Superior temporal gyrus (tissue), 1 donor: ENCODE measurements around the gene LIMCH1.
A peak's percentile ranks its signal among the peaks of the same experiment; 100 is the strongest.
"Not testable (repeated sequence)": the region's sequence is repeated elsewhere in the genome, so short reads cannot be mapped to it uniquely, and the experiment has no call there.

Source experiments
- DNase-seq: peaks from one replicate; pipeline ENCODE4 v3.0.0-alpha.2; 2016; ENCODE audit errors: extremely low spot score

The LIMCH1 gene, protein sequence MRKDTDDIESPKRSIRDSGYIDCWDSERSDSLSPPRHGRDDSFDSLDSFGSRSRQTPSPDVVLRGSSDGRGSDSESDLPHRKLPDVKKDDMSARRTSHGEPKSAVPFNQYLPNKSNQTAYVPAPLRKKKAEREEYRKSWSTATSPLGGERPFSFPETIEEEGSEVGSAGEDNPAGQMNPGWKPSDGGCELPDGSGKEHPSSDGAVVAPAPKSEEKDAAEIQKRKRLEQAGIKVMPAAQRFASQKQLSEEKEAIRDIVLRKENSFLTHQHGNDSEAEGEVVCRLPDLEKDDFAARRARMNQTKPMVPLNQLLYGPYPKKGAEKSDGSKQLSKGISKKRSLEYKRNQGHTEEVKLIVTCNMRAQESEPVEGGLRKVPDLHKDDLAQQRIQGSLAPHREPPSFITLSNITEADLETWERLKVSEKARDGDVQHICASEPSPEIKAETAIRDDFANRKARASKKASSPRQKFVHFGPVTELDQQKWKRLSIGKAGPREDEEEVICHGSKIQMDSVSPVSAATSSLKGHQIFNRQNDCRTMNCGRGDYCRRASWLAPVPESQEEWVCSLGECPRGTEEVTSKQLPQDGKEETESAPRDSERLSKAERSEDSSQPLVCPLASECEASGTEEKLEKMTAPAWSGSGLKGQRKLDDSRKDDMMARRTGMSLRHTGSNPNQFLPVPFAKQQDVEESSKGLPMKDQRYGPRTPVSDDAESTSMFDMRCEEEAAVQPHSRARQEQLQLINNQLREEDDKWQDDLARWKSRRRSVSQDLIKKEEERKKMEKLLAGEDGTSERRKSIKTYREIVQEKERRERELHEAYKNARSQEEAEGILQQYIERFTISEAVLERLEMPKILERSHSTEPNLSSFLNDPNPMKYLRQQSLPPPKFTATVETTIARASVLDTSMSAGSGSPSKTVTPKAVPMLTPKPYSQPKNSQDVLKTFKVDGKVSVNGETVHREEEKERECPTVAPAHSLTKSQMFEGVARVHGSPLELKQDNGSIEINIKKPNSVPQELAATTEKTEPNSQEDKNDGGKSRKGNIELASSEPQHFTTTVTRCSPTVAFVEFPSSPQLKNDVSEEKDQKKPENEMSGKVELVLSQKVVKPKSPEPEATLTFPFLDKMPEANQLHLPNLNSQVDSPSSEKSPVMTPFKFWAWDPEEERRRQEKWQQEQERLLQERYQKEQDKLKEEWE (N-terminal part only)

DNA sequence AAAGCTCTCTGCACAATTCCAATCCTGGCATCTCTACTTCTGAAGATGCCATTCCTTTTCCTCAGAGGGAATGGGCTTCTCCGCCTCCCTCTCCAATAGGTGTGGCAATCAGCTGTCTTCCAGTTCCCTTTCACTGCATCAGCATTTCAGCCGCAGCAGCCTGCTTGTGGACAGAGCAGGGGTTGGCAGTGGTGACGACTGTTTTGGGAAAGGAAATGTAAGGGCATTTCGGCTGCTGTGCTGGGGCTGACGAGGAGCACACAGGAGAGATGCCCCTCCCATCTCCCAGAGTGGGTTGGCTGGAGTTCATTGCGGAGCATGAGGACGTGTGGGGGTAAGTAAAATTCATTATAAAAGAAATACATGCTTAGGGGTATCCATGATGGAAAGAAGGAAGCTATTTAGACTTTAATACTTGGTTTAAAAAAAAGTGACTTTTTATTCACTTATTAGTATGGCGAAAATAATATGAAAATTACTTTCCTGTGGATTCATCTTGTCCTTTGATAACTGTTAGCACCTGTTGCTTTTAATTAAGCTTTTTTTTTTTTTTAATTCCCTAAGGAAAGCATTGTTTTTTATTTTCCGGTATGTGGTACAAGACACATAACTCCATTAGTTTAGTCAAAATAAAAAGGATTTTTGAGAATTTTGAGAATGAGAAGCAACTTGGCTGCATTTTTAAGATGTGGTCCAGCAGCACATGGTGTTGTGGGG is at the start of gene LIMCH1:
Gene LIMCH1 (plus strand): TSS at position 141 of the 717 bp plus-strand sequence. CDS start 67,839 bp downstream, outside the sequence.
- DNase-seq: no peak

DNA sequence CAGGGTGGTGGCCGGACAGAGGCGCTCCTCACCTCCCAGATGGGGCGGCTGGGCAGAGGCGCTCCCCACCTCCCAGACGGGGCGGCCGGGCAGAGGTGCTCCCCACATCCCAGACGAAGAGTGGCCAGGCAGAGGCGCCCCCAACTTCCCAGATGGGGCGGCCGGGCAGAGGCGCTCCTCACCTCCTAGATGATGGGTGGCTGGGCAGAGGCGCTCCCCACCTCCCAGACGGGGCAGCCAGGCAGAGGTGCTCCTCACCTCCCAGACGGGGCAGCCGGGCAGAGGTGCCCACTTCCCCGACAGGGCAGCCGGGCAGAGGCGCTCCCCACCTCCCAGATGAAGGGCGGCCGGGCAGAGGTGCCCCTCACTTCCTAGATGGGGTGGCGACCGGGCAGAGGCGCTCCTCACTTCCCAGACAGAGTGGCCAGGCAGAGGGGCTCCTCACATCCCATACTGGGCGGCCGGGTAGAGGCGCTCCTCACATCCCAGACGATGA is 46.8 kb upstream of the LIMCH1 start:
- DNase-seq: not testable (repeated sequence)

DNA sequence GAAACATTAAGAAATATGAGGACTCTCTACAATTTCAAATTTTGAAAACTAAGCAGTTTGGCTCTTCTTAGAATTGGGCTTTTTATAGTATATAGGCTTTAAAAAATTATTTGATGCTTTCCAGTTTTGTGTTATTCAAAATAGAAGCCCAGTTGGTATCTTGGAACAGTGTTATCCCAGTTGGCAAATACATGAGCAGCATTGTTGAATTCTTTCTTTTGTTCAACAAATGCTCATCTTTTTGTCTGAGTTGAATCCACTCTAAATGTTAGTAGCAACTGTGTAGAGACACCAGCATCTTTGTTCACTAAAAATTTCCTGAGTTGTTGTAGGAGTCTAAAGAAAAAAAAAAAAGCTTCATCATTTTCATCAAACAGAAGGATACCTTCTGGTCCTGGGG is 41.0 kb upstream of the LIMCH1 start:
- DNase-seq: peak; percentile 61

DNA sequence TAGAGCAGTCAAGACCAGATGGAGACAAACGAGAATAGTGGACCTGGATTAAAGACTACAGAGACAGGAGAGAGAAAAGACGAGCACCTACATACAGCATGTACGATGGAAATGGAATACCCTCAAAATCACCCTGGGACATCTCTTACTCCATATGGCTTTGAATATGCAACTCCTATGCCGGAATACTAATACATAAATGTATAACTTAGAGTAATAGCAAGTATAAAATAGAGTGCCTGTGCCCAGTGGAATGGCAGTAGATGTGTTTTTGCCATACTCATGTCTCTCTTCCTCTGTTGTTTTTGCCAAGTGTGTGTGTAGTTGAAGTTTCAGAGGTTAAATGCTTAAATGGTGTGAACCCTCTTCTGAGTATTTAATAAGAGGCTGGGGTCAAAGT is 39.8 kb upstream of the LIMCH1 start:
- no peak for DNase-seq

DNA sequence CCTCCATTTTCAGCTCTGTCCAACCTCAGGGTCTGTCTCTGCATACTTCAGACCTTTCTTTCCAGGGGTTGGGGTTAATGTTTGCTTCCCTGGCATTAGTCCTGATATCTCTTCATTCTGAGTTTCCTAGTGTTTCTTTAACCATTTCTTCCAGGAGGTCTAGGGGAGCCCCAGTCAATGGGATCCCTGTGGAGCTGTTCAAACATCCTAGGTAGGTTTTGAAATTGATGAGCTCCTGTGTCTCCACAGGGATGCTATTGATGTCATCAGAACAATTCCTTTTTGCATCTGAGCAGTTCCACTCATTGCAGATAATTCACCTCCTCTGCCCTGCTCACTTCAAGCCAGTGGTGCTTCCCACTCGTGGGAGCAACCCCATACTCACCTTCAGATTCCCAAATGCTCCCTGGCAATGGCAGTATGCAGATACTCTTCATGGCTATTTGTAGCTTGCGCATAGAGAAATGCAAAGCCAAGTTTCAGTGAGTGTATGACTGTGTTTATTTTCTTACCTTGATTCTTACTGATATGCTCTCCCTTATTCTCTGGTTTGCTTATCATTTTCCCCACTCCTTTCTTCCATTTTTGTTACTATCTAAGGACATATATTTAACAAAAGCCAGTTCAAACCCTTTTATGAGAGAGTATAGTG is 33.7 kb upstream of the LIMCH1 start:
- DNase-seq: no peak

DNA sequence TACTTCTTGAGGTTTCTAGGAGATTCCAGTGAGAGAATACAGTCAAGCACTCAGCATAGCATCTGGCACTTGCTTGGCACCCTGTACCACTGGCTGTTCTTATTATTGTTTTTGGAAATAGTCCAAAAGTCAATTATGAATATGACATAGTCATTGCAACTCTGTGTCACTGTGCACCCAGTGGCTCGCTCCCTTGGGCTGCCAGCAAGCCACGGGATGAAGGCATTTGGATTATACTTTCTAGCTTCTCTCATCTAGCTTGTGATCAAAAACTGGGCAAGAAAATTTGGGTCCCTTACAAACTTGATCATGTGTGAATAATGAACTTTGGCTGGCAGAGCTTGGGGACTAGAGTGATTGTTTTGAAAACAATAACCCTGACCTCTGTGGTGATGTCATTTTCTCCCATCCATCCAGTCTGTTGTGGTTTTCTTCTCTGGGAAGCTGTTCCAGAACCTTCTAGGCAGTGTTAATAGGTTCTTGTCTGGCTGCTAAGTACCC is 32.7 kb upstream of the LIMCH1 start:
- peak; percentile 85 for DNase-seq

DNA sequence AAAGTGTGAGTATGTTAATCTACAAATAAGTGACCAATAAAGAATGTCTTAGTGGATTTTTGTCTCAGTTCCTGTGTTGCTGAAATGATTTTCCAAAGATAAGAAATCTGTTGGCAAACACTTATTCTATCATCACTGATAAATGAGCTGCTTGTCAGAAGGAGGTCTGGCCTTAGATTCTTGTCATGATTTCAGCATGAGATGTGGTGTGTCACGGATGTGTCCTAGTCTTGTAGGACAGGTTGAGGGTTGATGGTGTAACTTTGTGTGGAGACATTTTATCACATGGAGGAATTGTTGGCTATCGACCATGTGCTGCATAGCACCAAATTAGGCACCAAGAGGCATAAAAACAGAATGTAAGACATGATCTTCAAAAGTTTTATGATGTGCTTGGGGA is 31.8 kb upstream of the LIMCH1 start:
- no peak for DNase-seq

DNA sequence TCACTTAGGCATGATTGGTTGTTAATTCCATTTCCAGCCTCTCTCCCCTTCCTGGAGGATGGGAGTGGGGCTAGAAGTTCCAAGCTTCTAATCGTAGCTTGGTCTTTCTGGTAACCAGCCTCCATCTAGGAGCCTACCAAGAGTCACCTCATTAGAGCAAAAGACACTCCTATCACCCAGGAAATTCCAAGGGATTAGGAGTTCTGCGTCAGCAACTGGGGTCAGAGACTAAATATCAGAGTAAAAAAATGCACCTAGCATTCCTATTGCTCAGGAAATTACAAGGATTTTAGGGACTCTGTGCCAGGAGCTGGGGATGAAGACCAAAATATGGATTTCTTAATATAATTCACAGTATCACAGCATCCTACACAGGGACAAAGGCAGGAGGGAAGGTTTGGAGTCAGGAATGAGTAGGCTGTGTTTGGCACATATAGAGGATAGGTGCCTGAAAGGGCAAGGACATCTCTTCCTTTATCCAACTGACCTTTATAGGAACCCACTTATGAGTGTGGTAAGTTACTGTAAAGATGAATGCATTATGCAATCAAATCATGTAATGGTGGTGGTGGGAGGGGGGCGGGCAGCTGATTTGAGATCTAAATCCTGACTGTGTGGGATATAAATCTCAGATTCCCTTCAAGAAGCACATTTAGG is 30.5 kb upstream of the LIMCH1 start:
- no peak for DNase-seq

DNA sequence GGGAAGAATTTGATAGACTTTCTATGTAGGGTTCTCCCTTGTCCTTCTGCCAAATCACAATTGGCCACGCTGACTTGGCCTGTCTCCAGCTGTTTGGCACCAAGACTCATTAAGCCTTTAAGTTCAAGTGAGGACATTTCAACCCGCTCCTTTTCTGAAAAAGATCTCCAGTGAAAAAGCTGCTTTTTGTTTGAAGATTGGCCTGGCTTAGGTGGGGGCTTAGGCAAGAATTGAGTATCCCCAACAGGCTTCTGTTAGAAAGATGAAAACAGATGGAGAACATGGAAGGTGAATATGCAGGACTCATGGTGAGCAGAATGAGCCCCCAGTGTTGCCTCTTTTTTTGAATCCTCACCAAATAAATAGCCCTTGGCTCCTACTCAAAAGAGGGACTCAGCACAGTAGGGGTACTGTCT is 28.5 kb upstream of the LIMCH1 start:
- peak; percentile 60 for DNase-seq

DNA sequence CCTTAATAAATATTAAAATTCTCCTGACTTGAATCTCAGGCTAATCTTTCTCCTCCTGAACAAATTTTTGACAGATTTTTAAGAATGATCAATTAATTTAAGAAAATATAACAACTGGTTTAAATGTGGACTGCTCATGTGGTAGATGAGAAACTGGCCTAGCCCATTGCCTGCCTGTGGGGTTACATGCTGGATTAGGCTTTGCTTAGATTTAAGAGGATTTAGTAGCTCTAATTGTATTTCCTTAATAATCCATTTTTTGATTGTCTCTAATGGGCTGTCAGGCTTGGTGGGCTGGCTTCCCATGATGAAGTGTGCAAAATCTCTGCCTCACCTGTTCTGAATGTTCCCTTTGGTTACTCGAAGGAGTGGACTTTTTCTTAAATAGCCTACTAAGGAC is 27.8 kb upstream of the LIMCH1 start:
- DNase-seq: no peak

DNA sequence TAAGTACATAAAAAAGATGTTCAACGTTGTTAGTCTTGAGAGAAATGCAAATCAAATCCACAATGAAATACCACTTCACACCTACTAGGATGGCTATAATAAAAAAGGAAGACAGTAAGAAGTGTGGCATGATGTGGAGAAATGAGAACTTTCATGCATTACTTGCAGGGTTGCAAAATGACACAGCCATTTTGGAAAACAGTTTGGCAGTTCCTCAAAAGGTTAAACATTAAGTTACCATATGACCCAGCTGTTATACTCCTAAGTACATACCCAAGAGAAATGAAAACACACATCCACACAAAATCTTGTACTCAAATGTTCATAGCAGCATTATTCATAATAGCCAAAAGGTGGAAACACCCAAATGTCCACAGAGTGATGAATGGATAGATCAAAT is 25.8 kb upstream of the LIMCH1 start:
- no peak for DNase-seq

DNA sequence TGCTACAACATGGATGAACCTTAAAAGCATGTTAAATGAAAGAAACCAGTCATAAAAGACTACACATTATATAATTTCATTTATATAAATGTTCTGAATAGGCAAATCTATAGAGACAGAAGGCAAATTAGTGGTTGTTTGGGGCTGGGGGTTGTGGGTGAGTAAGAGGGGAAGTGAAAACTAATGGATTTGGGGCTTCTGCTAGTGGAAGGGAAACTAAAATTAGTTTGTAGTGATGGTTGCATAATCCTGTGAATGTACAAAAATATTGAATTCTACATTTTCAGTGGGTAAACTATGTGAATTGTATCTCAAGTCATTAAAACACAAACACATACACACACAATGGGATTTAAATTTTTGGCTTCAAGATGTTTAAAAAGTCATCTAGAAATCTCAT is 25.4 kb upstream of the LIMCH1 start:
- DNase-seq: no peak

DNA sequence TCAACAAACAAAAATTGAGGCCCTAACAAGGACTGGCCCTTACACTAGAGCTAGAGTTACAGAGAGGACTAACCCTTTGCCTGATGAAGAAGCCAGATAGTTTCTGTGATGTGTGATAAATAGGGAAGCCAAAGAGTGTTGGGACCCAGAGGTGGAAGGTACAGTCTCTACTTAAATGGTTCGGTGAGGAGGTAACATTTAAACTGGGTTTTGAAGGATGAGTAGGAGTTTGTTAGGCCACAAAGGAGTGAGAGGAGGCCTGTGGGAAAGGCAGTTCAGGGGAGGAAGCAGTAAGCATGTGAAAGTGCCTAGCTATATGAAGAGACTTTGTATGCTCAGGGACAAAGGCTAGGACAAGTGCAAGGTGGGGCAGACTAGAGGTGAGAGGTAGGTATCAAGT is 23.8 kb upstream of the LIMCH1 start:
- DNase-seq: no peak

DNA sequence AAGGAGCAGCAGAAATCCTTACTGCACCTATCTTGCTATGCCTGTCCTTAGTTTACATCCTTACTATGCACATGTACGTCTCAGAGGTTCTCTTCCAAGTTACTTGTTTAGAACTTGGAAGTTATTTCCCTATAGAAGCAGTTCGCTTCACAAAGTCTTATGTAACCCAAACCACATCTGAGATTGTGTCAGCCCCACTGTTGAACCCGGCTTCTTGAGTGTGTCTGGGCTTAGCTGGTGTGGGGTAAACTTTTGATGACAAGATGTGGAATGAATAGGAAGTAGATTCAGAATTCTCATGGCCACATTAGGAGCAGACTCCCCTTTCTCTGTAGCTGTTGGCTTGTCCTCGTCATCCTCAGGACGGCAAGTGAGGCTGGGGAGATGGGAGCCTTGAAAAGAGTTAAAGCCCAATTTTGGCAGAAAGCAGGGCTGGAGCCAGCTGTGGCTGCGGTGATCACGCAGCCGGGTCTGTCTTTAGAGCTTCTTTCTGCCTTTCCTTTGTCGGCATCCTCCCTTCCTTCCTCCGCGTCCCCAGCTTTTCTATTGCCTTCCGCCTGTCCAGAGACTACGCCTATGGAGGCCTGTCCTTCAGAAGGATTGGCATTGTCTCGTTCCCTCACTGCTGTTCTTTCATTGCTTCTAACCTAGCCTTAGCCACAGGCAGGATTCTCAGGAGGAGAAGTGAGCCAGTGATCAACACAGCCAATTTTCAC is 23.0 kb upstream of the LIMCH1 start:
- DNase-seq: no peak

DNA sequence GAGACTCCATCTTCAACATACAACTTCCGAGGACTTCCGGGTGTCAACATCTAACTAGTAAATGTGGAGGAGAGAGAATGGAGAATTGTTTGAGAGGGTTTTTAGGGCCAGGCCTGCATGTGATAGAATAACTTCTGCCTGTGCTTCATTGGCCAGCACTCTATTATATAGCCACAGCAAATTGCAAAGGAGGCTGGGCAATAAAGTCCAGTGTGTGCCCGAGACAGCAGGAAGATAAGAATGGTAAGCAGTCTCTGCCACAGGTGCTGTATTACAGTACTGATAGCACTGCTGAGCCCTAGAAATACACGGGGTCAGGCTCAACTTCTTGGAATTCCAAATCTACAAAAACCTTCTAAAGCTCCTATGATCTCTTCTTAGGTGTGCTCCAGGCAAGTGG is 20.8 kb upstream of the LIMCH1 start:
- DNase-seq: no peak

DNA sequence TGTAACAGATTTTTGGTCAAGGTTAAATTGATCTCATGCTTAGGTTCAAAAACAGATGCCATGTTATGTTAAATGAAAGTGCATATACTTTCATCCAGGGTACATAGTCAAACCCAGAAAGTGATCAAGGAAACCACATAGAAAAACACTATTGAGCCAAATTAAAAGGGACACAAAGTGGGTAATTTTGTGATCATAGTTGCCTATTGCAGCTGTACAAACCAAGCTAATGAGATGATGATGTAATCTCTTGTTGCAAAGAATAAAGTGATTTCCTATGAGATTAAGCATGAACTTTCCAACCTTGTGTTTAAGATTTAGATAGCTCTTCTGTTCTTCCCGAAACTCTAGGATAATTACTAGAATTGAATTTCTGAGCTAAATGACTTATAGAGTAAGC is 20.2 kb upstream of the LIMCH1 start:
- DNase-seq: no peak

DNA sequence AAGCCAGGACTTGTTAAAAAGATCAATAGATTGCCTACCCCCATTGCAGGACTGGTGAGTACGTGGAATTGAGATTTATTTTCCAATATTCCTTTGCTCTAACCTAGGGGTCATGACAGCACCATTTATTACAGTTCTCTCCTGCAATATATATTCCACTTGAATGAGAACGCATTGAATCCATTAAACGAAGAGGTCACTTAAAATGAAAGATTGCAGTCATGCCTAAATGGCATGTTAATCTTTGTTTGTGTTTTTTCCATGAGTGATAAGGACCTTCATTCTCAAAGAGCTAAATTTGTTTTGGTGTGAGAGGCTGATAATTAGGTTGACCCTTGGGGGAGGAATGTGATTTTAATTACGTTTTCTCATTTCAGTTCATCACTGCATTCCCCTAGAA is 13.5 kb upstream of the LIMCH1 start:
- no peak for DNase-seq

DNA sequence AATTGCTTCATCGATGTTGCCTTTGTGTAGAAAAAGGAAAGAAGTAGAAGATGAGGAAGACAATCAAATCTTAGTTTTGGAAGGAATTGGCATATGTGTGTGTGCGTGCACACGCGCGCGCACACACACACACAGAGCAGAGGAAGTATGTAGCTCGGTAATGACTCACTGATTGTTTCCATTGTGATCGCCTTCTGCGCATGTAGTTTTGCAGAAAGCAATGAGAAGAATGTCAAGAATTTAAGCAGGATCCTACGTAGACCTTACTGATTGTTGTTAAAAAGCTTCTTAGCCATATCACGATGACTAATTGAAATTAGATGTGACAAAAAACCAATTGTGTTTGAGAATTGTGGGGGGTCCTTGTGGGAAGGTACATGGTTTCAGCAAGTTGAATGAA is 12.8 kb upstream of the LIMCH1 start:
- DNase-seq: no peak

DNA sequence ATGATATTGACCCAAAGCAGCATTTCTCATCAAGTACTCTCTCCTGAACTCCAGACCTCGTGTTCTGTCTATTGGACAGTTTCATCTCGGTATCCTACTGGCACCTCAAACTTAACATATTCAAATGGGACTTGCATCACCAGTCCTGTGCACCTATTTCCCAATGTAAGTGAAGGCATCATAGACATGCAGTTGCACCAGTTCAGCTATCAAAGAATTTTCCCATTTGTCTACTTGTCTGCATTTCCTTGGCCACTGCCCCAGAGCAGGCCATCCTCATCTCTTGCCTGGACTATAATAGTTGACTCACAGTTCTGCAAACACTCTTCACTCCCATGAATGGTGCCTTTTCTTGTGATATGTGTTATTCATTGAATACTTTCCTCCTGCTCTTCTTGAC is 11.3 kb upstream of the LIMCH1 start:
- no peak for DNase-seq
